Natural killer cell (primary cell): ENCODE results near the gene PALLD. TPM values are rescaled to one million over a fixed set of nuclear protein-coding genes. Genes with fewer than 3 reads are reported as not detected.

Experiments
- ATAC-seq, 3 donors: fragments of 150-1000 bp in 2 of 3; fragments of 200-7000 bp in 1 of 3; cut with Tn5 transposase; 1 replicate in 1 of 3; 2 replicates in 2 of 3; pipeline ENCODE4 v1.10.0; 2021; ENCODE audit warnings: mild to moderate bottlenecking in 2 of 3, moderate library complexity in 2 of 3
- DNase-seq, 2 donors: peaks; one replicate each; pipeline versions ENCODE4 v3.0.0 to v3.0.0-alpha.2; 2013 to 2021; ENCODE audit warnings: mixed read lengths in 1 of 2
- H3K27ac ChIP-seq: one replicate; pipeline ENCODE4 v1.5.1; 2013; ENCODE audit warnings: mild to moderate bottlenecking, low read length
- H3K27me3 ChIP-seq: one replicate; pipeline ENCODE4 v1.6.1; 2013; ENCODE audit warnings: low read length; ENCODE audit not compliant: control insufficient read depth, insufficient read depth
- H3K36me3 ChIP-seq: one replicate; pipeline ENCODE4 v1.6.1; 2013; ENCODE audit warnings: low read length; ENCODE audit not compliant: control insufficient read depth, insufficient read depth
- H3K4me1 ChIP-seq: one replicate; pipeline ENCODE4 v1.6.1; 2013; ENCODE audit warnings: low read length; ENCODE audit not compliant: control insufficient read depth, insufficient read depth
- H3K4me3 ChIP-seq: one replicate; pipeline ENCODE4 v1.5.1; 2013; ENCODE audit warnings: low read length
- H3K9me3 ChIP-seq: one replicate; pipeline ENCODE4 v1.6.1; 2013; ENCODE audit warnings: low read length; ENCODE audit not compliant: control insufficient read depth, insufficient read depth
- H3K27ac Mint-ChIP-seq, 2 donors: one replicate each; pipeline ENCODE4 v1.8.0; 2022; ENCODE audit warnings: mild to moderate bottlenecking in 2 of 2, mixed read lengths in 2 of 2, moderate library complexity in 1 of 2
- H3K27me3 Mint-ChIP-seq, 2 donors: one replicate each; pipeline ENCODE4 v1.8.0; 2022; ENCODE audit warnings: low read depth in 2 of 2, mixed read lengths in 2 of 2
- H3K36me3 Mint-ChIP-seq: one replicate; pipeline ENCODE4 v1.8.0; 2022; ENCODE audit warnings: mixed read lengths
- H3K4me1 Mint-ChIP-seq, 2 donors: one replicate each; pipeline ENCODE4 v1.8.0; 2022; ENCODE audit warnings: mixed read lengths in 2 of 2
- H3K4me3 Mint-ChIP-seq: one replicate; pipeline ENCODE4 v1.8.0; 2022; ENCODE audit warnings: mild to moderate bottlenecking, moderate library complexity, mixed read lengths
- H3K9me3 Mint-ChIP-seq, 2 donors: one replicate each; pipeline ENCODE4 v1.8.0; 2022; ENCODE audit warnings: mixed read lengths in 2 of 2
- WGBS: methylation state at CpG from one replicate; pipeline ENCODE4 v1.1.7; 2013; ENCODE audit warnings: missing lambda C conversion rate; ENCODE audit not compliant: insufficient coverage; 5-methylcytosine and 5-hydroxymethylcytosine counted together
- intact Hi-C: fragments of 100-400 bp; cut with micrococcal nuclease; formaldehyde crosslinking; loops from one replicate; pipeline ENCODE4 v1.14.2; 2022
- total RNA-seq, 4 donors: library from RNA; stranded (reverse); fragments of 120-200 nt in 1 of 4; gene quantifications; one replicate each; pipeline versions ENCODE4 v1.2.3 to v1.2.4, GENCODE V29; 2013 to 2022
- TF ChIP-seq, protein P1 (sequence below): fragments of 200-600 bp; IDR thresholded peaks from one replicate; pipeline ENCODE4 v1.8.0; 2022; ENCODE audit warnings: antibody characterized with exemption

The PALLD gene
- total RNA-seq, 3 donors from 2014 or later (not counting 1 experiment from before 2014, with no cell fraction given), result 15.1 to 25.4 (median 22.8) TPM

DNA sequence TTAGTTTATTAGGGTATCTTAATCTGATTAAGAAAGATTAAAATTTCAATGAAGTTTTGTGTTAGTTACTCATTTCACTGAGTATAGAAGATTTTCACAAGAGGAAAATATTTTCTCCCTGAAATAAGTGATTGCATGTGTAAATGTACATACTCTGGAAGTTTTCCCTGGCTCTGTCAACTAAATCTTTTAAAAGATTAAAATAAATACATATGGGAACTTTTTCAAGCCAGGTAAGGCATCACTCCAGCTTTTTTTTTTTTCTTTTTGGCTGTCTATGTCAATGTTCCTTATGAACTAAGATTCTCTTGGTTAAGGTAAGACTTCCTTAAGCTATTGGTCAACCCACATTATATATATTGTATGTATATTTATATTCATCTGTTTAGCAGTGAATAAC is 395.6 kb downstream of the PALLD start:
- H3K36me3 ChIP-seq, result peaks cover 6% of the 10 kb centered on the region
- H3K27me3 Mint-ChIP-seq, result no peaks in the 10 kb centered on the region

GRCh38 chr4:168893205-168893604 is 396.4 kb downstream of the PALLD start:
- intact Hi-C loops, result no loop called here
- H3K9me3 ChIP-seq, result no peaks in the 10 kb centered on the region
- no peak overlapping the region for H3K27ac Mint-ChIP-seq
- H3K27ac ChIP-seq, result no peak overlapping the region
- no peaks in the 10 kb centered on the region for H3K9me3 Mint-ChIP-seq
- H3K4me1 Mint-ChIP-seq, result peaks cover 0 to 5% of the 10 kb centered on the region in 2 donors
- WGBS, result 91% methylated on average over 1 of the region's 2 CpGs
- H3K36me3 ChIP-seq, result peaks cover 6% of the 10 kb centered on the region
- no peak for ATAC-seq
- peaks cover 19% of the 10 kb centered on the region for H3K36me3 Mint-ChIP-seq
- no peak overlapping the region for H3K4me3 ChIP-seq
- TF ChIP-seq, protein P1, sequence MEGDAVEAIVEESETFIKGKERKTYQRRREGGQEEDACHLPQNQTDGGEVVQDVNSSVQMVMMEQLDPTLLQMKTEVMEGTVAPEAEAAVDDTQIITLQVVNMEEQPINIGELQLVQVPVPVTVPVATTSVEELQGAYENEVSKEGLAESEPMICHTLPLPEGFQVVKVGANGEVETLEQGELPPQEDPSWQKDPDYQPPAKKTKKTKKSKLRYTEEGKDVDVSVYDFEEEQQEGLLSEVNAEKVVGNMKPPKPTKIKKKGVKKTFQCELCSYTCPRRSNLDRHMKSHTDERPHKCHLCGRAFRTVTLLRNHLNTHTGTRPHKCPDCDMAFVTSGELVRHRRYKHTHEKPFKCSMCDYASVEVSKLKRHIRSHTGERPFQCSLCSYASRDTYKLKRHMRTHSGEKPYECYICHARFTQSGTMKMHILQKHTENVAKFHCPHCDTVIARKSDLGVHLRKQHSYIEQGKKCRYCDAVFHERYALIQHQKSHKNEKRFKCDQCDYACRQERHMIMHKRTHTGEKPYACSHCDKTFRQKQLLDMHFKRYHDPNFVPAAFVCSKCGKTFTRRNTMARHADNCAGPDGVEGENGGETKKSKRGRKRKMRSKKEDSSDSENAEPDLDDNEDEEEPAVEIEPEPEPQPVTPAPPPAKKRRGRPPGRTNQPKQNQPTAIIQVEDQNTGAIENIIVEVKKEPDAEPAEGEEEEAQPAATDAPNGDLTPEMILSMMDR, result no peak
- no peaks in the 10 kb centered on the region for H3K4me1 ChIP-seq
- no peaks in the 10 kb centered on the region for H3K27me3 Mint-ChIP-seq
- no peak for DNase-seq
- no peaks in the 10 kb centered on the region for H3K27me3 ChIP-seq
- no peak overlapping the region for H3K4me3 Mint-ChIP-seq

More for the DNA sequence above, 395.6 kb downstream of the PALLD start:
- Histone ChIP-seq H3K4me3 (no peak overlapping the region), H3K9me3 (no peaks in the 10 kb centered on the region), H3K27ac (no peak overlapping the region), H3K27me3 (no peaks in the 10 kb centered on the region), H3K4me1 (no peaks in the 10 kb centered on the region)
- TF ChIP-seq, protein P1, result no peak
- intact Hi-C loops, result no loop called here
- ATAC-seq (no peak), DNase-seq (no peak)
- Mint-ChIP-seq H3K4me3 (no peak overlapping the region), H3K27ac (no peak overlapping the region), H3K36me3 (peaks cover 19% of the 10 kb centered on the region), H3K9me3 (no peaks in the 10 kb centered on the region), H3K4me1 (peaks cover 0 to 5% of the 10 kb centered on the region in 2 donors)

GRCh38 chr4:168893807-168894206 is 397.0 kb downstream of the PALLD start:
- Mint-ChIP-seq H3K27ac (no peak overlapping the region), H3K36me3 (peaks cover 19% of the 10 kb centered on the region), H3K9me3 (no peaks in the 10 kb centered on the region), H3K4me1 (peaks cover 0 to 5% of the 10 kb centered on the region in 2 donors), H3K27me3 (no peaks in the 10 kb centered on the region), H3K4me3 (no peak overlapping the region)
- TF ChIP-seq, protein P1, result no peak
- WGBS, result 100% methylated on average over 1 of the region's 3 CpGs
- DNase-seq, result no peak
- no peak overlapping the region for H3K27ac ChIP-seq
- H3K9me3 ChIP-seq, result no peaks in the 10 kb centered on the region
- ATAC-seq, result no peak
- H3K27me3 ChIP-seq, result no peaks in the 10 kb centered on the region
- H3K4me1 ChIP-seq, result no peaks in the 10 kb centered on the region
- peaks cover 6% of the 10 kb centered on the region for H3K36me3 ChIP-seq
- intact Hi-C loops, result no loop called here
- no peak overlapping the region for H3K4me3 ChIP-seq

- Histone ChIP-seq H3K4me3 (no peak overlapping the region), H3K9me3 (no peaks in the 10 kb centered on the region), H3K27me3 (no peaks in the 10 kb centered on the region), H3K4me1 (no peaks in the 10 kb centered on the region), H3K27ac (no peak overlapping the region), H3K36me3 (no peaks in the 10 kb centered on the region)
- Mint-ChIP-seq H3K36me3 (peaks cover 12% of the 10 kb centered on the region), H3K4me3 (no peak overlapping the region), H3K4me1 (peaks cover 0 to 4% of the 10 kb centered on the region in 2 donors), H3K27ac (no peak overlapping the region), H3K27me3 (no peaks in the 10 kb centered on the region), H3K9me3 (no peaks in the 10 kb centered on the region)
- TF ChIP-seq, protein P1, result no peak
- DNase-seq (no peak), ATAC-seq (no peak)
- WGBS, result 93% methylated on average over 2 of the region's 2 CpGs
- intact Hi-C loops, result no loop called here
Measured at GRCh38 chr4:168900080-168900479, 403.2 kb downstream of the PALLD start.
